ENCODE measurements around the gene SETD2.

DNA sequence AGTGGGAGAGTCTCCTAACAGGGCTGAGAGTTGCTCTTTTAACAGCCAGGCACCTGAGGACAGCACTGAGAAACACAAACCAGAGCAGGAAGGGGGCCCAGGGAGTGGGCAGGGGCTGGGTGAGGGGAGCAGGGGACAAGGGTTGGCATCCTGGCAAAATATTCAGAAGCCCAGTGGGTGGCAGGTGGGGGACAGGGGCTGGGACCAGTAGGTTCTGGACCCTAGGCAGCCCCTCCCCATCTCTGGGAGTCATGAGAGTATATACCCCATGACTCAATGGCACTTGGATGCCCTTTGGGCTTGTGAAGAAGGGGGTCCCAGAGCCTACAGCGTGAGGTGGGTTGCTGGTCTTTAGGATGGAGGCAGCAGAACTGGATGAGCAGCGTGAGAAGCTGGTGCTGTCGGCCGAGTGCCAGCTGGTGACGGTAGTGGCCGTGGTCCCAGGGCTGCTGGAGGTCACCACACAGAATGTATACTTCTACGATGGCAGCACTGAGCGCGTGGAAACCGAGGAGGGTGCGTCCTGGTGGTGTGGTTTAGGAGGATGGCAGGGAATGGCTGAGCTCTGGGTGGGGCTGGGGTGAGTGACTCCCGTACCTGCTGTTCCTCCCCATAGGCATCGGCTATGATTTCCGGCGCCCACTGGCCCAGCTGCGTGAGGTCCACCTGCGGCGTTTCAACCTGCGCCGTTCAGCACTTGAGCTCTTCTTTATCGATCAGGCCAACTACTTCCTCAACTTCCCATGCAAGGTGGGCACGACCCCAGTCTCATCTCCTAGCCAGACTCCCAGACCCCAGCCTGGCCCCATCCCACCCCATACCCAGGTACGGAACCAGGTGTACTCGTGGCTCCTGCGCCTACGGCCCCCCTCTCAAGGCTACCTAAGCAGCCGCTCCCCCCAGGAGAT, 160.2 kb downstream of the SETD2 start:
- TF ChIP-seq, protein P1, sequence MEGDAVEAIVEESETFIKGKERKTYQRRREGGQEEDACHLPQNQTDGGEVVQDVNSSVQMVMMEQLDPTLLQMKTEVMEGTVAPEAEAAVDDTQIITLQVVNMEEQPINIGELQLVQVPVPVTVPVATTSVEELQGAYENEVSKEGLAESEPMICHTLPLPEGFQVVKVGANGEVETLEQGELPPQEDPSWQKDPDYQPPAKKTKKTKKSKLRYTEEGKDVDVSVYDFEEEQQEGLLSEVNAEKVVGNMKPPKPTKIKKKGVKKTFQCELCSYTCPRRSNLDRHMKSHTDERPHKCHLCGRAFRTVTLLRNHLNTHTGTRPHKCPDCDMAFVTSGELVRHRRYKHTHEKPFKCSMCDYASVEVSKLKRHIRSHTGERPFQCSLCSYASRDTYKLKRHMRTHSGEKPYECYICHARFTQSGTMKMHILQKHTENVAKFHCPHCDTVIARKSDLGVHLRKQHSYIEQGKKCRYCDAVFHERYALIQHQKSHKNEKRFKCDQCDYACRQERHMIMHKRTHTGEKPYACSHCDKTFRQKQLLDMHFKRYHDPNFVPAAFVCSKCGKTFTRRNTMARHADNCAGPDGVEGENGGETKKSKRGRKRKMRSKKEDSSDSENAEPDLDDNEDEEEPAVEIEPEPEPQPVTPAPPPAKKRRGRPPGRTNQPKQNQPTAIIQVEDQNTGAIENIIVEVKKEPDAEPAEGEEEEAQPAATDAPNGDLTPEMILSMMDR (conservative IDR thresholded peaks at IDR 0.05; ENCODE audit: low read depth, low read length) = no peak
- no peak for TF ChIP-seq EZH2 (IDR thresholded peaks at IDR 0.05; ENCODE audit: borderline replicate concordance, low read depth, low read length, poor library complexity, severe bottlenecking)

Measured in A673 (cell line).